ENCODE results near the gene CKAP5. TPM values are rescaled to one million over a fixed set of nuclear protein-coding genes. Genes with fewer than 3 reads are reported as not detected.

CKAP5 gene
- total RNA-seq (10 to 100 TPM; 59.6 to 64.5 TPM), polyA plus RNA-seq (10 to 100 TPM; 12.0 to 18.4 TPM)
- long read RNA-seq, donor 1, partial matches to known transcripts: 25 of 29 reads
- long read RNA-seq, donor 1, other reads (novel, unspliced or antisense): 4 of 29 reads
- long read RNA-seq, donor 2, full-length matches to known transcripts: 1 of 11 reads
- long read RNA-seq, donor 2, partial matches to known transcripts: 4 of 11 reads
- long read RNA-seq, donor 2, other reads (novel, unspliced or antisense): 6 of 11 reads

- Histone ChIP-seq H3K4me1 (ENCODE audit: control insufficient read depth in 1 of 2, insufficient read depth in 2 of 2, low read length in 2 of 2) (no peaks in the 10 kb centered on the region), H3K9me3 (ENCODE audit: control insufficient read depth, low read length) (no peaks in the 10 kb centered on the region), H3K36me3 (ENCODE audit: control insufficient read depth in 1 of 2, insufficient read depth in 2 of 2, low read length in 1 of 2) (no peaks in the 10 kb centered on the region), H3K27ac (ENCODE audit: low read depth in 1 of 2, low read length in 2 of 2) (peak within 1 kb of the TSS in 1 of 2 donors; percentile 28), H3K4me3 (ENCODE audit: low read length in 2 of 2) (peak within 1 kb of the TSS; percentile 84 to 97), H3K27me3 (ENCODE audit: control insufficient read depth in 1 of 2, insufficient read depth in 2 of 2, low read length in 1 of 2) (no peaks in the 10 kb centered on the region)
- WGBS, 2 donors: 0% methylated on average over 75 to 83 of the region's 83 CpGs
- ATAC-seq (ENCODE audit: low FRiP score): peak; percentile 99
- intact Hi-C loops (cut with DNase I): loop anchor here in 1 of 2 donors (1.0 kb wide), 1 partner anchor 20 kb away; no protein-coding TSS in a partner anchor
- DNase-seq: peak; percentile 95 to 96
Measured at GRCh38 chr11:46845740-46846509, at the start of gene CKAP5. Gene CKAP5 (minus strand): TSS chr11:46846280. CDS start chr11:46821231, 25,049 bp downstream.

- Histone ChIP-seq H3K36me3 (ENCODE audit: control insufficient read depth in 1 of 2, insufficient read depth in 2 of 2, low read length in 1 of 2) (no peaks in the 10 kb centered on the region), H3K9me3 (ENCODE audit: control insufficient read depth, low read length) (no peaks in the 10 kb centered on the region), H3K4me1 (ENCODE audit: control insufficient read depth in 1 of 2, insufficient read depth in 2 of 2, low read length in 2 of 2) (no peaks in the 10 kb centered on the region), H3K27me3 (ENCODE audit: control insufficient read depth in 1 of 2, insufficient read depth in 2 of 2, low read length in 1 of 2) (no peaks in the 10 kb centered on the region), H3K27ac (ENCODE audit: low read depth in 1 of 2, low read length in 2 of 2) (no peak overlapping the region), H3K4me3 (ENCODE audit: low read length in 2 of 2) (no peak overlapping the region)
- peak; percentile 60 for ATAC-seq (ENCODE audit: low FRiP score)
- intact Hi-C loops (cut with DNase I): no loop called here
- peak in 1 of 2 donors; percentile 80 for DNase-seq
- 26 to 29% methylated on average over 10 of the region's 10 CpGs for WGBS, 2 donors
Measured at GRCh38 chr11:46895821-46896220, 49.7 kb upstream of the CKAP5 start.

DNA sequence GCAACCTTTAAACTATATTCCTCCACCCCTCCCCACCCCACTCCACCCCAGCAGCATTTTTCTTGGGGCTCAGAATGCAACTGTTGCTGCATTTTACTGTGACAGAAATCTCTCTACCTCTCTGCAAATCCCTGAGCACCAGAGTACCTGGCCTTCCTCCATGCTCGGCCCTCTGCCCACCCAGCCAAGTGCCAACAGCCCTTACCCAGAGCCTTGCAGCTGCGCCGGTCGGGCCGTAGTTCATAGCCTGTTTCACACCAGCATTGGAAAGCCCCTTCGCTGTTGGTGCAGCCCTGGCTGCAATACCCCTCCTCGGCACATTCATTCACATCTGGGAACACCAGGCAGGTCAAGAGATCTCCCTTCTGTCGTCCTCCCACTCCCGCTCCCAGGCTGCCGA, 48.9 kb upstream of the CKAP5 start:
- Histone ChIP-seq H3K36me3 (ENCODE audit: control insufficient read depth in 1 of 2, insufficient read depth in 2 of 2, low read length in 1 of 2) (no peaks in the 10 kb centered on the region), H3K27me3 (ENCODE audit: control insufficient read depth in 1 of 2, insufficient read depth in 2 of 2, low read length in 1 of 2) (no peaks in the 10 kb centered on the region), H3K9me3 (ENCODE audit: control insufficient read depth, low read length) (no peaks in the 10 kb centered on the region), H3K27ac (ENCODE audit: low read depth in 1 of 2, low read length in 2 of 2) (no peak overlapping the region), H3K4me1 (ENCODE audit: control insufficient read depth in 1 of 2, insufficient read depth in 2 of 2, low read length in 2 of 2) (no peaks in the 10 kb centered on the region), H3K4me3 (ENCODE audit: low read length in 2 of 2) (no peak overlapping the region)
- intact Hi-C loops (cut with DNase I): loop anchor here in 1 of 2 donors (5.0 kb wide), 1 partner anchor 462 kb away; no protein-coding TSS in a partner anchor
- DNase-seq (peak in 1 of 2 donors; percentile 71), ATAC-seq (ENCODE audit: low FRiP score) (no peak)
- WGBS, 2 donors: 87 to 90% methylated on average over 10 of the region's 10 CpGs

- ATAC-seq (ENCODE audit: low FRiP score) (no peak), DNase-seq (peak in 1 of 2 donors; percentile 65)
- Histone ChIP-seq H3K27ac (ENCODE audit: low read depth in 1 of 2, low read length in 2 of 2) (no peak overlapping the region), H3K36me3 (ENCODE audit: control insufficient read depth in 1 of 2, insufficient read depth in 2 of 2, low read length in 1 of 2) (no peaks in the 10 kb centered on the region), H3K4me1 (ENCODE audit: control insufficient read depth in 1 of 2, insufficient read depth in 2 of 2, low read length in 2 of 2) (no peaks in the 10 kb centered on the region), H3K27me3 (ENCODE audit: control insufficient read depth in 1 of 2, insufficient read depth in 2 of 2, low read length in 1 of 2) (no peaks in the 10 kb centered on the region), H3K9me3 (ENCODE audit: control insufficient read depth, low read length) (no peaks in the 10 kb centered on the region), H3K4me3 (ENCODE audit: low read length in 2 of 2) (no peak overlapping the region)
- WGBS, 2 donors: 93 to 97% methylated on average over 16 of the region's 16 CpGs
- intact Hi-C loops (cut with DNase I): loop anchor here in 1 of 2 donors (5.0 kb wide), 1 partner anchor 463 kb away; no protein-coding TSS in a partner anchor
Measured at GRCh38 chr11:46894506-46894905, 48.4 kb upstream of the CKAP5 start.

DNA sequence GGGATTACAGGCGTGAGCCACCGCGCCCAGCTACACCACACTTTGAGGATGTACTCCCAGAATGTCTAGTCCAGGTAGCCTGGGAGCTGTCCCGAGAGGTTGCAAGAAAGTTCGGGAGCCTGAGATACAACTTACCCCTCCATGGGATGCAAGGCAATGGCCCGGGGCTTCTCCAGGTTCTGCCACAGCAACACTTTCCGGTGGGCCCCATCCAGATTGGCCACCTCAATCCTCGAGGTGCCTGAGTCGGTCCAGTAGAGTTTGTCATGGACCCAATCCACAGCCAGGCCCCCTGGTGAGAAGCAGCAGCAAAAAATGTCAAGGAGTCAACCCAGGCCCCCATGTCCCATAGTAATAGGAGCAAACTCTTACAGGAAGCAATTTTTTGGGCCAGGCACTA, 46.8 kb upstream of the CKAP5 start:
- Histone ChIP-seq H3K27ac (ENCODE audit: low read depth in 1 of 2, low read length in 2 of 2) (no peak overlapping the region), H3K27me3 (ENCODE audit: control insufficient read depth in 1 of 2, insufficient read depth in 2 of 2, low read length in 1 of 2) (no peaks in the 10 kb centered on the region), H3K4me3 (ENCODE audit: low read length in 2 of 2) (no peak overlapping the region), H3K36me3 (ENCODE audit: control insufficient read depth in 1 of 2, insufficient read depth in 2 of 2, low read length in 1 of 2) (no peaks in the 10 kb centered on the region), H3K9me3 (ENCODE audit: control insufficient read depth, low read length) (no peaks in the 10 kb centered on the region), H3K4me1 (ENCODE audit: control insufficient read depth in 1 of 2, insufficient read depth in 2 of 2, low read length in 2 of 2) (no peaks in the 10 kb centered on the region)
- DNase-seq (peak in 1 of 2 donors; percentile 59), ATAC-seq (ENCODE audit: low FRiP score) (no peak)
- 91 to 93% methylated on average over 9 of the region's 9 CpGs for WGBS, 2 donors
- intact Hi-C loops (cut with DNase I): loop anchor here in 1 of 2 donors (5.0 kb wide), 1 partner anchor 464 kb away; no protein-coding TSS in a partner anchor

GRCh38 chr11:46892109-46892508, 46.0 kb upstream of the CKAP5 start:
- Histone ChIP-seq H3K27ac (ENCODE audit: low read depth in 1 of 2, low read length in 2 of 2) (no peak overlapping the region), H3K36me3 (ENCODE audit: control insufficient read depth in 1 of 2, insufficient read depth in 2 of 2, low read length in 1 of 2) (no peaks in the 10 kb centered on the region), H3K27me3 (ENCODE audit: control insufficient read depth in 1 of 2, insufficient read depth in 2 of 2, low read length in 1 of 2) (no peaks in the 10 kb centered on the region), H3K4me3 (ENCODE audit: low read length in 2 of 2) (no peak overlapping the region), H3K4me1 (ENCODE audit: control insufficient read depth in 1 of 2, insufficient read depth in 2 of 2, low read length in 2 of 2) (no peaks in the 10 kb centered on the region), H3K9me3 (ENCODE audit: control insufficient read depth, low read length) (no peaks in the 10 kb centered on the region)
- ATAC-seq (ENCODE audit: low FRiP score) (no peak), DNase-seq (no peak)
- intact Hi-C loops (cut with DNase I): loop anchor here in 1 of 2 donors (5.0 kb wide), 1 partner anchor 465 kb away; no protein-coding TSS in a partner anchor
- WGBS, 2 donors: 93 to 97% methylated on average over 2 of the region's 2 CpGs

- Histone ChIP-seq H3K4me3 (ENCODE audit: low read length in 2 of 2) (no peak overlapping the region), H3K27me3 (ENCODE audit: control insufficient read depth in 1 of 2, insufficient read depth in 2 of 2, low read length in 1 of 2) (no peaks in the 10 kb centered on the region), H3K27ac (ENCODE audit: low read depth in 1 of 2, low read length in 2 of 2) (no peak overlapping the region), H3K4me1 (ENCODE audit: control insufficient read depth in 1 of 2, insufficient read depth in 2 of 2, low read length in 2 of 2) (no peaks in the 10 kb centered on the region), H3K9me3 (ENCODE audit: control insufficient read depth, low read length) (no peaks in the 10 kb centered on the region), H3K36me3 (ENCODE audit: control insufficient read depth in 1 of 2, insufficient read depth in 2 of 2, low read length in 1 of 2) (no peaks in the 10 kb centered on the region)
- intact Hi-C loops (cut with DNase I): loop anchor here in 1 of 2 donors (5.0 kb wide), 1 partner anchor 467 kb away; no protein-coding TSS in a partner anchor
- WGBS, 2 donors: 95 to 100% methylated on average over 2 of the region's 2 CpGs
- no peak for ATAC-seq (ENCODE audit: low FRiP score)
- DNase-seq: no peak
Measured at GRCh38 chr11:46890665-46891064, 44.6 kb upstream of the CKAP5 start.

- no peaks in the 10 kb centered on the region for H3K36me3 ChIP-seq (ENCODE audit: control insufficient read depth in 1 of 2, insufficient read depth in 2 of 2, low read length in 1 of 2)
- 62 to 64% methylated on average over 23 of the region's 23 CpGs for WGBS, 2 donors
Measured at GRCh38 chr11:46889689-46890475, 43.8 kb upstream of the CKAP5 start.

More at GRCh38 chr11:46889689-46890475, 43.8 kb upstream of the CKAP5 start:
- intact Hi-C loops (cut with DNase I): loop anchor here (2.0 to 10.0 kb wide), 4 partner anchors 263 to 467 kb away; partner anchors contain the start of gene MYBPC3 (in 1 of the 2)
- H3K4me3 ChIP-seq (ENCODE audit: low read length in 2 of 2): no peak overlapping the region
- ATAC-seq (ENCODE audit: low FRiP score): peak; percentile 91
- no peaks in the 10 kb centered on the region for H3K27me3 ChIP-seq (ENCODE audit: control insufficient read depth in 1 of 2, insufficient read depth in 2 of 2, low read length in 1 of 2)
- no peak overlapping the region for H3K27ac ChIP-seq (ENCODE audit: low read depth in 1 of 2, low read length in 2 of 2)
- no peaks in the 10 kb centered on the region for H3K9me3 ChIP-seq (ENCODE audit: control insufficient read depth, low read length)
- no peaks in the 10 kb centered on the region for H3K4me1 ChIP-seq (ENCODE audit: control insufficient read depth in 1 of 2, insufficient read depth in 2 of 2, low read length in 2 of 2)
- peak; percentile 66 to 73 for DNase-seq

Data from aorta (tissue), 5 donors.